Bronchial epithelial cell (primary cell): ENCODE results near the gene RAPGEF4. TPM values are rescaled to one million over a fixed set of nuclear protein-coding genes. Genes with fewer than 3 reads are reported as not detected.
A peak's percentile ranks its signal among the peaks of the same experiment; 100 is the strongest.

Source experiments
- DNase-seq: peaks from one replicate; pipeline ENCODE4 v3.0.0-alpha.2; 2010; ENCODE audit warnings: low read depth
- FAIRE-seq: peaks from 2 replicates; lab custom pipeline; 2011; peaks lifted over from hg19 to GRCh38; lab: Jason Lieb, UNC
- H3K27me3 ChIP-seq: 2 replicates; pipeline ENCODE4 v1.5.1; 2011; ENCODE audit warnings: low read length; ENCODE audit not compliant: control insufficient read depth, insufficient read depth
- H3K36me3 ChIP-seq: 2 replicates; pipeline ENCODE4 v1.5.1; 2011; ENCODE audit warnings: low read length; ENCODE audit not compliant: control insufficient read depth, insufficient read depth
- H3K4me3 ChIP-seq: 2 replicates; pipeline ENCODE4 v1.5.1; 2011; ENCODE audit warnings: mild to moderate bottlenecking, low read depth, low read length, control low read depth
- CTCF ChIP-seq: IDR thresholded peaks from 2 replicates; pipeline ENCODE4 v1.5.1; 2011; ENCODE audit warnings: mild to moderate bottlenecking, moderate library complexity, low read length, control low read depth, inconsistent platforms; ENCODE audit not compliant: insufficient read depth, severe bottlenecking
- total RNA-seq: library from RNA; depleted of rRNA; stranded (reverse); fragments of >200 nt; gene quantifications from 2 replicates; pipeline ENCODE4 v1.2.1, GENCODE V29; 2014

RAPGEF4 gene
- total RNA-seq, 1 donor from 2014 or later = 0.26 TPM

- TF ChIP-seq CTCF = no peak
- no peak overlapping the region for H3K4me3 ChIP-seq
- H3K36me3 ChIP-seq = no peaks in the 10 kb centered on the region
- DNase-seq (peak; percentile 49), FAIRE-seq (no peak)
- H3K27me3 ChIP-seq = no peaks in the 10 kb centered on the region
Measured at GRCh38 chr2:173050684-173051083, 315.0 kb downstream of the RAPGEF4 start.

- no peaks in the 10 kb centered on the region for H3K36me3 ChIP-seq
- FAIRE-seq = no peak
Measured at GRCh38 chr2:173051463-173052215, 316.0 kb downstream of the RAPGEF4 start.

GRCh38 chr2:173053043-173053699 is 317.5 kb downstream of the RAPGEF4 start:
- H3K4me3 ChIP-seq = no peak overlapping the region
- H3K36me3 ChIP-seq = no peaks in the 10 kb centered on the region
- TF ChIP-seq CTCF = no peak
- DNase-seq (no peak), FAIRE-seq (no peak)
- no peaks in the 10 kb centered on the region for H3K27me3 ChIP-seq

More at GRCh38 chr2:173051463-173052215, 316.0 kb downstream of the RAPGEF4 start:
- H3K4me3 ChIP-seq = no peak overlapping the region
- no peak for TF ChIP-seq CTCF
- H3K27me3 ChIP-seq = no peaks in the 10 kb centered on the region
- no peak for DNase-seq

- no peaks in the 10 kb centered on the region for H3K36me3 ChIP-seq
- no peaks in the 10 kb centered on the region for H3K27me3 ChIP-seq
- TF ChIP-seq CTCF = no peak
- H3K4me3 ChIP-seq = no peak overlapping the region
- FAIRE-seq (no peak), DNase-seq (peak; percentile 28)
Measured at GRCh38 chr2:173054466-173054865, 318.8 kb downstream of the RAPGEF4 start.

GRCh38 chr2:173056705-173057364 is 321.2 kb downstream of the RAPGEF4 start:
- no peak for FAIRE-seq
- no peak for DNase-seq
- Histone ChIP-seq H3K27me3 (no peaks in the 10 kb centered on the region), H3K36me3 (no peaks in the 10 kb centered on the region), H3K4me3 (no peak overlapping the region)
- TF ChIP-seq CTCF = no peak
